SK-N-SH (cell line): ENCODE data around the gene NHSL1. TPM values are rescaled to one million over a fixed set of nuclear protein-coding genes. Genes with fewer than 3 reads are reported as not detected.

Experiments used
- CTCF ChIA-PET: fragments of 300-600, 350-600 bp; formaldehyde crosslinking; extraction: SDS; loops from one replicate; lab custom pipeline; 2021; lab: Yijun Ruan, JAX
- POLR2A ChIA-PET: fragments of 350-600 bp; sonication (Branson Sonifier 250); formaldehyde crosslinking; extraction: SDS; loops from one replicate; lab custom pipeline; 2020; ENCODE audit warnings: antibody characterized with exemption, inconsistent platforms; lab: Yijun Ruan, JAX
- DNase-seq: peaks from one replicate; pipeline ENCODE4 v3.0.0; 2012
- H2AFZ ChIP-seq: fragments of 200-600 bp; sonication (generic); 2 replicates; pipeline ENCODE4 v1.8.1; 2016; ENCODE audit warnings: antibody characterized with exemption, mild to moderate bottlenecking, low read depth
- H3F3A ChIP-seq: fragments of 200-600 bp; sonication (generic); replicated peaks from 2 replicates; pipeline ENCODE3; 2016; ENCODE audit warnings: antibody characterized with exemption, mild to moderate bottlenecking; ENCODE audit not compliant: insufficient read depth
- H3K27ac ChIP-seq, 2 experiments: fragments of 200-500 bp in 1 of 2; fragments of 200-600 bp in 1 of 2; sonication (Bioruptor generic) in 1 of 2; sonication (generic), shearing (Covaris generic) in 1 of 2; 2 replicates each; pipeline versions ENCODE4 v1.5.1 to v1.6.1; 2014 to 2016; ENCODE audit warnings: low read depth in 2 of 2, inconsistent platforms in 1 of 2, low read length in 1 of 2, mild to moderate bottlenecking in 1 of 2, mixed read lengths in 1 of 2
- H3K27me3 ChIP-seq: fragments of 200-600 bp; sonication (generic), shearing (Covaris generic); 2 replicates; pipeline ENCODE4 v1.6.1; 2016; ENCODE audit warnings: mixed run types; ENCODE audit not compliant: insufficient read depth
- H3K36me3 ChIP-seq, 2 experiments: fragments of 200-500 bp in 1 of 2; fragments of 200-600 bp in 1 of 2; sonication (Bioruptor generic) in 1 of 2; sonication (generic) in 1 of 2; replicated peaks in 1 of 2; 2 replicates each; pipeline versions ENCODE3 to v1.5.1; 2014 to 2016; ENCODE audit warnings: low read length in 1 of 2, mild to moderate bottlenecking in 1 of 2; ENCODE audit not compliant: insufficient read depth in 2 of 2, control insufficient read depth in 1 of 2
- H3K4me1 ChIP-seq, 2 experiments: fragments of 200-500 bp in 1 of 2; fragments of 200-600 bp in 1 of 2; sonication (Bioruptor generic) in 1 of 2; sonication (generic), shearing (Covaris generic) in 1 of 2; 2 replicates each; pipeline versions ENCODE4 v1.5.1 to v1.6.1; 2014 to 2016; ENCODE audit warnings: low read depth in 1 of 2, low read length in 1 of 2, mixed run types in 1 of 2; ENCODE audit not compliant: insufficient read depth in 2 of 2, control insufficient read depth in 1 of 2
- H3K4me2 ChIP-seq: fragments of 200-600 bp; sonication (generic), shearing (Covaris generic); 2 replicates; pipeline ENCODE4 v1.6.1; 2017; ENCODE audit warnings: mixed run types
- H3K4me3 ChIP-seq, 2 experiments: fragments of 200-500 bp in 1 of 2; fragments of 200-600 bp in 1 of 2; sonication (Bioruptor generic) in 1 of 2; sonication (generic), shearing (Covaris generic) in 1 of 2; 2 replicates each; pipeline versions ENCODE4 v1.5.1 to v1.8.1; 2014 to 2016; ENCODE audit warnings: low read depth in 2 of 2, inconsistent platforms in 1 of 2, low read length in 1 of 2, mild to moderate bottlenecking in 1 of 2, mixed read lengths in 1 of 2, moderate library complexity in 1 of 2
- H3K79me2 ChIP-seq: fragments of 200-600 bp; sonication (generic); 2 replicates; pipeline ENCODE4 v1.8.1; 2017; ENCODE audit warnings: mild to moderate bottlenecking; ENCODE audit not compliant: insufficient read depth
- H3K9ac ChIP-seq: fragments of 200-600 bp; sonication (generic); 2 replicates; pipeline ENCODE4 v1.6.1; 2017; ENCODE audit warnings: mixed run types
- H3K9me2 ChIP-seq: fragments of 200-600 bp; sonication (generic); 2 replicates; pipeline ENCODE4 v1.6.1; 2017; ENCODE audit warnings: mixed run types
- H3K9me3 ChIP-seq: fragments of 200-600 bp; sonication (generic); 2 replicates; pipeline ENCODE4 v1.6.1; 2017; ENCODE audit warnings: mixed run types, mild to moderate bottlenecking, moderate library complexity
- H4K20me1 ChIP-seq: fragments of 200-600 bp; sonication (generic); 2 replicates; pipeline ENCODE4 v1.6.1; 2017; ENCODE audit warnings: mild to moderate bottlenecking, mixed run types; ENCODE audit not compliant: insufficient read depth
- CHD2 ChIP-seq: fragments of 150-350 bp; IDR thresholded peaks from 2 replicates; pipeline ENCODE4 v1.6.1; 2018; ENCODE audit warnings: low read length; ENCODE audit not compliant: partially characterized antibody
- ELF1 ChIP-seq: IDR thresholded peaks from 2 replicates; pipeline ENCODE4 v1.4.0; 2012
- FOSL2 ChIP-seq: IDR thresholded peaks from 2 replicates; pipeline ENCODE4 v1.4.0; 2012; ENCODE audit warnings: low read depth, mild to moderate bottlenecking, moderate library complexity, borderline replicate concordance
- FOXJ3 ChIP-seq: sonication (generic); formaldehyde crosslinking; IDR thresholded peaks from 2 replicates; pipeline ENCODE4 v1.5.1; 2020; ENCODE audit warnings: mild to moderate bottlenecking, missing genetic modification reagents
- IRF3 ChIP-seq: fragments of 150-350 bp; IDR thresholded peaks from 2 replicates; pipeline ENCODE4 v1.6.1; 2016; ENCODE audit warnings: mild to moderate bottlenecking, low read depth, low read length
- JUND ChIP-seq: IDR thresholded peaks from 2 replicates; pipeline ENCODE4 v1.4.0; 2012
- MEF2A ChIP-seq: IDR thresholded peaks from 2 replicates; pipeline ENCODE4 v1.4.0; 2012; ENCODE audit warnings: low read depth, borderline replicate concordance
- NFIC ChIP-seq: IDR thresholded peaks from 2 replicates; pipeline ENCODE4 v1.4.0; 2012; ENCODE audit warnings: borderline replicate concordance
- NRF1 ChIP-seq: IDR thresholded peaks from 2 replicates; pipeline ENCODE4 v1.6.1; 2012; ENCODE audit warnings: low read depth, mild to moderate bottlenecking, low read length
- POLR2AphosphoS5 ChIP-seq: IDR thresholded peaks from 2 replicates; pipeline ENCODE4 v1.6.1; 2012; ENCODE audit warnings: low read depth, low read length
- RCOR1 ChIP-seq: fragments of 150-350 bp; IDR thresholded peaks from 2 replicates; pipeline ENCODE4 v1.6.1; 2017; ENCODE audit warnings: antibody characterized with exemption, low read length
- RFX5 ChIP-seq: IDR thresholded peaks from 2 replicates; pipeline ENCODE4 v1.6.1; 2012; ENCODE audit warnings: mild to moderate bottlenecking, improper control_type of control experiment, low read length
- USF2 ChIP-seq: fragments of 150-350 bp; IDR thresholded peaks from 2 replicates; pipeline ENCODE4 v1.6.1; 2017; ENCODE audit warnings: antibody characterized with exemption, low read length, low read depth, borderline replicate concordance
- WGBS: methylation state at CpG from one replicate; pipeline ENCODE4 v1.1.6; 2017; ENCODE audit warnings: low lambda C conversion rate; 5-methylcytosine and 5-hydroxymethylcytosine counted together
- polyA plus RNA-seq, 3 experiments: library from polyadenylated mRNA; depleted of rRNA; stranded (reverse); fragments of >200 nt; gene quantifications; 2 replicates each; pipeline ENCODE4 v1.2.3, GENCODE V29; 2012
- TF ChIP-seq, protein P1 (sequence below): IDR thresholded peaks from 2 replicates; pipeline ENCODE4 v1.6.1; 2012; ENCODE audit warnings: mild to moderate bottlenecking, low read depth, low read length, moderate library complexity
- TF ChIP-seq, protein P2 (sequence below): IDR thresholded peaks from 2 replicates; pipeline ENCODE4 v1.4.0; 2012; ENCODE audit warnings: low read depth, borderline replicate concordance
- TF ChIP-seq, protein P3 (sequence below): IDR thresholded peaks from 2 replicates; pipeline ENCODE4 v1.4.0; 2012; ENCODE audit warnings: low read depth, borderline replicate concordance

Gene NHSL1
- polyA plus RNA-seq, 1 of the 3 experiments (the other 2 are of a cell fraction) = under 0.01 TPM

- WGBS = 13% methylated on average over 4 of the region's 4 CpGs
- POLR2A ChIA-PET = no interaction called here
- no peak overlapping the region for H3K4me3 ChIP-seq
- H3K9ac ChIP-seq = no peak overlapping the region
- no peaks in the 10 kb centered on the region for H3F3A ChIP-seq
- no peak overlapping the region for H3K4me2 ChIP-seq
- H3K79me2 ChIP-seq = no peaks in the 10 kb centered on the region
- H3K9me2 ChIP-seq = no peaks in the 10 kb centered on the region
- no peaks in the 10 kb centered on the region; the same call in 1 of the 2 replicates for H3K27me3 ChIP-seq
- H2AFZ ChIP-seq = no peak overlapping the region
- no peaks in the 10 kb centered on the region for H3K36me3 ChIP-seq
- H3K9me3 ChIP-seq = no peaks in the 10 kb centered on the region
- no peak overlapping the region for H3K27ac ChIP-seq
- H4K20me1 ChIP-seq = no peaks in the 10 kb centered on the region
- TF ChIP-seq, protein P1, sequence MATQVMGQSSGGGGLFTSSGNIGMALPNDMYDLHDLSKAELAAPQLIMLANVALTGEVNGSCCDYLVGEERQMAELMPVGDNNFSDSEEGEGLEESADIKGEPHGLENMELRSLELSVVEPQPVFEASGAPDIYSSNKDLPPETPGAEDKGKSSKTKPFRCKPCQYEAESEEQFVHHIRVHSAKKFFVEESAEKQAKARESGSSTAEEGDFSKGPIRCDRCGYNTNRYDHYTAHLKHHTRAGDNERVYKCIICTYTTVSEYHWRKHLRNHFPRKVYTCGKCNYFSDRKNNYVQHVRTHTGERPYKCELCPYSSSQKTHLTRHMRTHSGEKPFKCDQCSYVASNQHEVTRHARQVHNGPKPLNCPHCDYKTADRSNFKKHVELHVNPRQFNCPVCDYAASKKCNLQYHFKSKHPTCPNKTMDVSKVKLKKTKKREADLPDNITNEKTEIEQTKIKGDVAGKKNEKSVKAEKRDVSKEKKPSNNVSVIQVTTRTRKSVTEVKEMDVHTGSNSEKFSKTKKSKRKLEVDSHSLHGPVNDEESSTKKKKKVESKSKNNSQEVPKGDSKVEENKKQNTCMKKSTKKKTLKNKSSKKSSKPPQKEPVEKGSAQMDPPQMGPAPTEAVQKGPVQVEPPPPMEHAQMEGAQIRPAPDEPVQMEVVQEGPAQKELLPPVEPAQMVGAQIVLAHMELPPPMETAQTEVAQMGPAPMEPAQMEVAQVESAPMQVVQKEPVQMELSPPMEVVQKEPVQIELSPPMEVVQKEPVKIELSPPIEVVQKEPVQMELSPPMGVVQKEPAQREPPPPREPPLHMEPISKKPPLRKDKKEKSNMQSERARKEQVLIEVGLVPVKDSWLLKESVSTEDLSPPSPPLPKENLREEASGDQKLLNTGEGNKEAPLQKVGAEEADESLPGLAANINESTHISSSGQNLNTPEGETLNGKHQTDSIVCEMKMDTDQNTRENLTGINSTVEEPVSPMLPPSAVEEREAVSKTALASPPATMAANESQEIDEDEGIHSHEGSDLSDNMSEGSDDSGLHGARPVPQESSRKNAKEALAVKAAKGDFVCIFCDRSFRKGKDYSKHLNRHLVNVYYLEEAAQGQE = no peak
- no peak for DNase-seq
- CTCF ChIA-PET = interaction anchor here (1.1 to 7.7 kb wide), 2 partner anchors 96 to 409 kb away, joined by 3 to 42 read pairs; no protein-coding TSS in a partner anchor
- H3K4me1 ChIP-seq = no peaks in the 10 kb centered on the region; a peak in 1 of 4 replicates
Observed at GRCh38 chr6:138525355-138525754, 26.1 kb upstream of the NHSL1 start.

DNA sequence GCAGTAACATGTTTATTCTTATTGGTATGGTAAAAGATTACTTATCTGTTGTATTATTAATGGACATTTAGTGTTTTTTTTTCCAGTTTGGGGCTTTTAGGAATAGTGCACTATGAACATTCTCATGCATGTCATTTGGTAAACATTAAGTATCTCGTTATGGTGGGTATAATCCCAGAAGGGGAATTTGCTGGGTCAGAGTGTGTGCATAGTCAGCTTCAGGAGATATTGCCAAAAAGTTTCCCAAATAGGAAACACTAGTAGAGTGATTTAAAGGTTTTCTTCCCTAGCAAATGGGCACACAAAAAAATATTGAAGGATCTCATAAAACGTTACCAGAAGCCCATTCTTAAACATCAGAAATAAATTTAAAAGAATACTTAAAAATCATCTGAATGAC lies 25.2 kb upstream of the NHSL1 start:
- DNase-seq = no peak
- H3K9ac ChIP-seq = no peak overlapping the region
- no peak overlapping the region for H3K4me3 ChIP-seq
- no peaks in the 10 kb centered on the region for H3F3A ChIP-seq
- no peaks in the 10 kb centered on the region for H3K79me2 ChIP-seq
- no peaks in the 10 kb centered on the region; a peak in 1 of 4 replicates for H3K4me1 ChIP-seq
- no peaks in the 10 kb centered on the region for H3K9me3 ChIP-seq
- no peaks in the 10 kb centered on the region for H3K9me2 ChIP-seq
- CTCF ChIA-PET = interaction anchor here (1.1 to 7.7 kb wide), 2 partner anchors 95 to 409 kb away, joined by 3 to 42 read pairs; no protein-coding TSS in a partner anchor
- no peak overlapping the region for H3K4me2 ChIP-seq
- H2AFZ ChIP-seq = no peak overlapping the region
- WGBS = 11% methylated on average over 2 of the region's 2 CpGs
- no peaks in the 10 kb centered on the region for H4K20me1 ChIP-seq
- POLR2A ChIA-PET = no interaction called here
- no peak overlapping the region for H3K27ac ChIP-seq
- no peaks in the 10 kb centered on the region; the same call in 1 of the 2 replicates for H3K27me3 ChIP-seq
- no peaks in the 10 kb centered on the region for H3K36me3 ChIP-seq
- TF ChIP-seq, protein P2, sequence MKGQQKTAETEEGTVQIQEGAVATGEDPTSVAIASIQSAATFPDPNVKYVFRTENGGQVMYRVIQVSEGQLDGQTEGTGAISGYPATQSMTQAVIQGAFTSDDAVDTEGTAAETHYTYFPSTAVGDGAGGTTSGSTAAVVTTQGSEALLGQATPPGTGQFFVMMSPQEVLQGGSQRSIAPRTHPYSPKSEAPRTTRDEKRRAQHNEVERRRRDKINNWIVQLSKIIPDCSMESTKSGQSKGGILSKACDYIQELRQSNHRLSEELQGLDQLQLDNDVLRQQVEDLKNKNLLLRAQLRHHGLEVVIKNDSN = no peak
- TF ChIP-seq CHD2 (no peak), FOSL2 (no peak), RCOR1 (no peak), JUND (no peak), USF2 (no peak), NRF1 (no peak), NFIC (no peak), RFX5 (no peak), IRF3 (no peak), MEF2A (no peak), ELF1 (no peak), FOXJ3 (CRISPR knock-in tag) (no peak), POLR2AphosphoS5 (no peak)
- TF ChIP-seq, protein P3, sequence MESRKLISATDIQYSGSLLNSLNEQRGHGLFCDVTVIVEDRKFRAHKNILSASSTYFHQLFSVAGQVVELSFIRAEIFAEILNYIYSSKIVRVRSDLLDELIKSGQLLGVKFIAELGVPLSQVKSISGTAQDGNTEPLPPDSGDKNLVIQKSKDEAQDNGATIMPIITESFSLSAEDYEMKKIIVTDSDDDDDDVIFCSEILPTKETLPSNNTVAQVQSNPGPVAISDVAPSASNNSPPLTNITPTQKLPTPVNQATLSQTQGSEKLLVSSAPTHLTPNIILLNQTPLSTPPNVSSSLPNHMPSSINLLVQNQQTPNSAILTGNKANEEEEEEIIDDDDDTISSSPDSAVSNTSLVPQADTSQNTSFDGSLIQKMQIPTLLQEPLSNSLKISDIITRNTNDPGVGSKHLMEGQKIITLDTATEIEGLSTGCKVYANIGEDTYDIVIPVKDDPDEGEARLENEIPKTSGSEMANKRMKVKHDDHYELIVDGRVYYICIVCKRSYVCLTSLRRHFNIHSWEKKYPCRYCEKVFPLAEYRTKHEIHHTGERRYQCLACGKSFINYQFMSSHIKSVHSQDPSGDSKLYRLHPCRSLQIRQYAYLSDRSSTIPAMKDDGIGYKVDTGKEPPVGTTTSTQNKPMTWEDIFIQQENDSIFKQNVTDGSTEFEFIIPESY = no peak
